Measurements from ENCODE around the gene ZNF181.

ZNF181 gene

DNA sequence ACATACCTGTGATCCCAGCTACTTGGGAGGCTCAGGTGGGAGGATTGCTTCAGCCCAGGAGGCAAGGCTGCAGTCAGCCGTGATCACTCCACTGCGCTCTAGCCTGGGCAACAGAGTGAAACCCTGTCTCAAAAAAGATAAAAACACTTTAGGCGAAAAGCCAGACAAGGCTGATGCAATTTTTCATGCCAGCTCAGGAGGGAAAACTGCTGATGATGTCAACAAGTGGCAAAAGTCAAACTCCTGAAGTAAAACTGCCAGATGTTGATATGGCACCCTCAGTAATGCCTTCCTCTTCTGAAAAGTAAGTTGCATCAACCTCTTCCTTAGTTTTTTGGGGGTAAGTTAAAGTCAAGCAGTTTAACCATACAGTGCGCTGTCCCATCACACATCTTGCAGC, 23.4 kb downstream of the ZNF181 start:
- Histone ChIP-seq H3K9ac (ENCODE audit: low read length in 2 of 2) (no peak overlapping the region), H3K4me3 (ENCODE audit: low read length in 2 of 2) (no peak overlapping the region), H3K36me3 (ENCODE audit: control insufficient read depth in 2 of 2, insufficient read depth in 2 of 2, low read length in 2 of 2) (peaks cover 26 to 27% of the 10 kb centered on the region in 2 donors), H3K27ac (ENCODE audit: low read length) (no peak overlapping the region), H3K4me1 (ENCODE audit: control insufficient read depth, insufficient read depth, low read length) (no peaks in the 10 kb centered on the region), H3K9me3 (ENCODE audit: control insufficient read depth in 2 of 2, low read length in 2 of 2) (peaks cover 49 to 53% of the 10 kb centered on the region in 2 donors), H3K27me3 (ENCODE audit: control insufficient read depth in 1 of 2, insufficient read depth in 2 of 2, low read length in 2 of 2) (no peaks in the 10 kb centered on the region)

DNA sequence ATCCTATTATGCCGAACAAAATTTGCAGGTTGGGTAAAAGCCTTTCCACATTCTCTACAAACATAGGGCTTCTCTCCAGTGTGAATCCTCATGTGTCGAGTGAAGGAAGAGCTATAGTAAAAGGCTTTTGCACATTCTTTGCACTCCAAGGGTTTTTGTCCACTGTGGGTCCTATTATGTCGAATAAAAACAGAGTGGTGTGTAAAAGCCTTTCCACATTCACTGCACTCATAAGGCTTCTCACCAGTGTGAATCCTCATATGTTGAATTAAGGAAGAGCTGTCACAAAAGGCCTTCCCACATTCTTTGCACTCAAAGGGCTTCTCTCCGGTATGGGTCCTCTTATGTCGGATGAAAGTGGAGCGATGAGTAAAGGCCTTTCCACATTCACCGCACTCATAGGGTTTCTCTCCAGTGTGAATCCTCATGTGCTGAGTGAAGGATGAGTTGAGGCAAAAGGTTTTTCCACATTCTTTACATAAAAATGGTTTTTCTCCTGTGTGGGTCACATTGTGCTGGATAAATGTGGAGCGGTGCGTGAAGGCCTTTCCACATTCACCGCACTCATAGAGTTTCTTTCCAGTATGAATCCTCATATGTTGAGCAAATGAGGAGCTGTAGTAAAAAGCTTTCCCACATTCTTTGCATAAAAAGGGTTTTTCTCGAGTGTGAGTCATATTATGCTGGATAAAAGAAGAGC, 25.3 kb downstream of the ZNF181 start:
- Histone ChIP-seq H3K9ac (ENCODE audit: low read length in 2 of 2) (no peak overlapping the region), H3K36me3 (ENCODE audit: control insufficient read depth in 2 of 2, insufficient read depth in 2 of 2, low read length in 2 of 2) (peaks cover 29 to 32% of the 10 kb centered on the region in 2 donors), H3K9me3 (ENCODE audit: control insufficient read depth in 2 of 2, low read length in 2 of 2) (peaks cover 45 to 50% of the 10 kb centered on the region in 2 donors), H3K4me1 (ENCODE audit: control insufficient read depth, insufficient read depth, low read length) (no peaks in the 10 kb centered on the region), H3K27me3 (ENCODE audit: control insufficient read depth in 1 of 2, insufficient read depth in 2 of 2, low read length in 2 of 2) (no peaks in the 10 kb centered on the region), H3K4me3 (ENCODE audit: low read length in 2 of 2) (peak overlapping the region in 1 of 2 donors; percentile 41), H3K27ac (ENCODE audit: low read length) (no peak overlapping the region)

DNA sequence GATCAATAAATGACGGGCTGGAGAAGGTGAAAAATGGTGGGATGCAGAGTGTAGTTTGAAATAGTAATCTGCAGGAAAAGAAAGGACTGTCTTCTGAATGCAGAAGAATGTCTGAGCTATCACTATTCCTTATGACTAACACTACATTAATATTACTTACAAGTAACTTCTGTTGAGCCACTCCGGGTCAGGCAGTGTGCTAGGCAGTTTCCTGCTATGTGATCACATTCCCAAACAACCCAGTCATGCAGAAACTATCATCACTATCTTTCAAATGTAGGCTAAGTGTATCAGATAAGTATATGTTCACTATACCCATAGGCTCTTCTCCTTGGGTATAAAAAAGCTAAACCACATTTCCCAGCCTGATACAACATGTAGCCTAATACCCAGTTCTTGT, 32.3 kb downstream of the ZNF181 start:
- H3K36me3 ChIP-seq (ENCODE audit: control insufficient read depth in 2 of 2, insufficient read depth in 2 of 2, low read length in 2 of 2), result peaks cover 40 to 48% of the 10 kb centered on the region in 2 donors
- peaks cover under 1% of the 10 kb centered on the region for H3K4me1 ChIP-seq (ENCODE audit: control insufficient read depth, insufficient read depth, low read length)
- H3K9me3 ChIP-seq (ENCODE audit: control insufficient read depth in 2 of 2, low read length in 2 of 2), result peaks cover 5 to 6% of the 10 kb centered on the region in 2 donors
- H3K9ac ChIP-seq (ENCODE audit: low read length in 2 of 2), result no peak overlapping the region
- H3K27ac ChIP-seq (ENCODE audit: low read length), result no peak overlapping the region
- no peak overlapping the region for H3K4me3 ChIP-seq (ENCODE audit: low read length in 2 of 2)
- no peaks in the 10 kb centered on the region for H3K27me3 ChIP-seq (ENCODE audit: control insufficient read depth in 1 of 2, insufficient read depth in 2 of 2, low read length in 2 of 2)

DNA sequence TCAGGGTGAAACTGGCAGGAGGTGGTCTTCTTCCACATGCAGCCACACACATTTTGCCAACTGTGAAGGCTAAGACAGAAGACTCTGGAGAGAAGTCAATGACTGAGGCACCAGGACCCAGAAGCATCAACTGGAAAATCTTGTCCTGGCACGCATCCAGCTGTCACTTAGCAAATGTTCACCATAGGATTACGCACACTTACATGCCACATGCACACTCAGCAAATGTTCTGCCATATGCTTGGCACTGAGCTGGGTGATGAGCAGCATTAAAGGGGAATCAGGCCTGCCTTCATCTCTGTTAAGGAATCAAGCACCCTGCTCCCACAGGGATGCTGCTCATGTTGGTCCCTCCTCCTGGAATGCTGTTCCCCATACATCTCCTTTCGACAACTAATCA, 33.9 kb downstream of the ZNF181 start:
- Histone ChIP-seq H3K4me3 (ENCODE audit: low read length in 2 of 2) (no peak overlapping the region), H3K27ac (ENCODE audit: low read length) (no peak overlapping the region), H3K36me3 (ENCODE audit: control insufficient read depth in 2 of 2, insufficient read depth in 2 of 2, low read length in 2 of 2) (peaks cover 38 to 48% of the 10 kb centered on the region in 2 donors), H3K27me3 (ENCODE audit: control insufficient read depth in 1 of 2, insufficient read depth in 2 of 2, low read length in 2 of 2) (no peaks in the 10 kb centered on the region), H3K9ac (ENCODE audit: low read length in 2 of 2) (no peak overlapping the region), H3K4me1 (ENCODE audit: control insufficient read depth, insufficient read depth, low read length) (peaks cover 11% of the 10 kb centered on the region), H3K9me3 (ENCODE audit: control insufficient read depth in 2 of 2, low read length in 2 of 2) (peaks cover 0 to 6% of the 10 kb centered on the region in 2 donors)

DNA sequence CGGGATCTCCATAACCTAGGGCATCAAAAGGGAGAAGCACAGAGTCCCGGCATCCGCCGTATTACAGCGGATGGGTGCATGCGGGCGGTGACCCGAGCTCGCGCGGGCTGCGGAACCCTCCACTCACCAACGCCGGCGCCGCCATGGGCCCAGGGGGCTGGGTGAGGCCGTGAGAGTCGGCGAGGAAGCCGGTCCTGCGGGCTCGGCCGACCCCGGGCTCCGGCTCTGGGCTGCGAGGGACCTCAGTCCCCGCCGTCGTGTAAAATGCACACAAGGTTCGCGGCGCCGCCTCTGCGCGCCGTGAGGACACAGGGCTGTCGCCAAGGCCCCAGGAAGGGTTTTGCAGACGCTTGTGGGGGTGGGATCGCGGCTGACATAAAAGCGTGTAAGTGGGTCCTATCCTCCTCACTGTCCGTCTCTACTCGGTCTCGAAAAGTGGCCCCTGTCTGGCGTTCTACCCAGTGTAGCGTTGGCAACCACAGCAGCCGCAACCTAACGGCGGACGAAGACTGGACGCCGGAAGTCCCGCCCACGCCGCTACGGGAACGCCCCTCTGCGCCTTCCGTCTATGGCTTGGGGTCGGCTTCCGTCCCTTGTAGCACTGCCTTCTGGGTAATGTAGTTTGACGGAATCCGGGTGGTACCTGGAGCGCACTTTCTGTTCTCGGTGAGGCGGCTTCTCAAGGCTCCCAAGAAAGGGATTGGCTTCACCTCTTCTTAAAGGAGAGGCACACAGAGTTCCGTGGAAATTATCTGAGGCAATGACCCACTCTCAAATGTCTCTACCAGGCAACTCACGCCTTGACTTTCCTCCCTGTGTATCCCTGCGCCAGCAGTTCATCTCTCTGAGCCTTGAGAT, 38.9 kb downstream of the ZNF181 start, which contains the start of gene ZNF599:
ZNF599 (minus strand) TSS at position 519 of the 858 bp plus-strand sequence; CDS start at position 145, 374 bp downstream.
- Histone ChIP-seq H3K9ac (ENCODE audit: low read length in 2 of 2) (peak within 1 kb of the TSS; percentile 82 to 88), H3K36me3 (ENCODE audit: control insufficient read depth in 2 of 2, insufficient read depth in 2 of 2, low read length in 2 of 2) (peaks cover 12 to 13% of the 10 kb centered on the region in 2 donors), H3K9me3 (ENCODE audit: control insufficient read depth in 2 of 2, low read length in 2 of 2) (peaks cover 0 to 3% of the 10 kb centered on the region in 2 donors), H3K27me3 (ENCODE audit: control insufficient read depth in 1 of 2, insufficient read depth in 2 of 2, low read length in 2 of 2) (no peaks in the 10 kb centered on the region), H3K4me1 (ENCODE audit: control insufficient read depth, insufficient read depth, low read length) (peaks cover 11% of the 10 kb centered on the region), H3K27ac (ENCODE audit: low read length) (peak within 1 kb of the TSS; percentile 73), H3K4me3 (ENCODE audit: low read length in 2 of 2) (peak within 1 kb of the TSS; percentile 94 to 95)

DNA sequence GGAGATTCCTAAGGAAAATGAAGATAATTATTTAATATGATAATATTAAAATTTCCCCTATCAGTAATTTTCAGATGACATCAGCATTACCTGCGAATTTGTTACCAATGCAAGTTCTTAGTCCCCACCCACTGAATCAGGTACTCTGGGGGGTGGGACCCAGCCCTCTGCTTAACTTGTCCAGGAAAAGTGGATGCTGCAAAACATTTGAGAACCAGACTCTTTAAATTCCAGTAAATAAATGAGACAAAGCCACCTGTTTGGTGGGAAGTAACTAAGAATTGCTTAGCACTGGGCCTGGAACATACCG, 39.5 kb downstream of the ZNF181 start:
- H3K36me3 ChIP-seq (ENCODE audit: control insufficient read depth in 2 of 2, insufficient read depth in 2 of 2, low read length in 2 of 2), result peaks cover 7 to 9% of the 10 kb centered on the region in 2 donors
- peaks cover 0 to 3% of the 10 kb centered on the region in 2 donors for H3K9me3 ChIP-seq (ENCODE audit: control insufficient read depth in 2 of 2, low read length in 2 of 2)
- H3K4me1 ChIP-seq (ENCODE audit: control insufficient read depth, insufficient read depth, low read length), result peaks cover 11% of the 10 kb centered on the region
- peak overlapping the region; percentile 94 to 95 for H3K4me3 ChIP-seq (ENCODE audit: low read length in 2 of 2)
- H3K27me3 ChIP-seq (ENCODE audit: control insufficient read depth in 1 of 2, insufficient read depth in 2 of 2, low read length in 2 of 2), result no peaks in the 10 kb centered on the region
- no peak overlapping the region for H3K27ac ChIP-seq (ENCODE audit: low read length)
- no peak overlapping the region for H3K9ac ChIP-seq (ENCODE audit: low read length in 2 of 2)

DNA sequence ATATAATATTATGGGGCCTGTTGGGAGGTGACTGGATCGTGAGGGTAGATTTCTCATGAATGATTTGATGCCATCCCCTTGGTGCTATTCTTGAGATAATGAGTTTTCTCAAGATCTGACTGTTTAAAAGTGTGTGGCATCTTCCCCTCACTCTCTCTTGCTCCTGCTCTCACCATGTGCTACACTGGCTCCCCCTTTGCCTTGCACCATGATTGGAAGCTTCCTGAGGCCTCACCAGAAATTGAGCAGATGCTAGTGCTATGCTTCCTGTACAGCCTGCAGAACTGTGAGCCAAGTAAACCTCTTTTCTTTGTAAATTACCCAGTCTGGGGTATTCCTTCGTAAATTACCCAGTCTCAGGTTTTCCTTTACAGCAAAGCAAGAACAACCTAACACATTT, 40.8 kb downstream of the ZNF181 start:
- Histone ChIP-seq H3K9ac (ENCODE audit: low read length in 2 of 2) (no peak overlapping the region), H3K27ac (ENCODE audit: low read length) (no peak overlapping the region), H3K9me3 (ENCODE audit: control insufficient read depth in 2 of 2, low read length in 2 of 2) (peaks cover 0 to 3% of the 10 kb centered on the region in 2 donors), H3K36me3 (ENCODE audit: control insufficient read depth in 2 of 2, insufficient read depth in 2 of 2, low read length in 2 of 2) (peaks cover 0 to 2% of the 10 kb centered on the region in 2 donors), H3K4me3 (ENCODE audit: low read length in 2 of 2) (no peak overlapping the region), H3K4me1 (ENCODE audit: control insufficient read depth, insufficient read depth, low read length) (peaks cover 11% of the 10 kb centered on the region), H3K27me3 (ENCODE audit: control insufficient read depth in 1 of 2, insufficient read depth in 2 of 2, low read length in 2 of 2) (no peaks in the 10 kb centered on the region)

DNA sequence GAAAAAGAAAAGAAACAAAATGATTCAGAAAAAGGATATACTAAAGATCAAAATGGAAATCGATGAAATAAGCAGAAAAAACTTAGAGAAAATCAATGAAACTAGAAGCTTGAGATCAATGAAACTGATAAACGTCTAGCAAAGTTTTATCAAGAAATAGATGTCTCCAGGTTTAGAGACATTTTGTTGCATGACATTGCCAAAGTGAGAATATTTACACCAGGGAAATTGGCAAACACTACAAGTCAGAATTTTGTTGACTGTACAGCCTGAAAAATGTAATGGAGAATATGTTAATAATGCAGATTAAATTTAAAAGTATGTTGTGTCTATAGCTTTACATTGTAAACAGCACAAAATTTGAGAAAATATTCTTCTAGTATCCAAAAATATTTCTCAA, 44.3 kb downstream of the ZNF181 start:
- H3K4me1 ChIP-seq (ENCODE audit: control insufficient read depth, insufficient read depth, low read length), result no peaks in the 10 kb centered on the region
- no peak overlapping the region for H3K4me3 ChIP-seq (ENCODE audit: low read length in 2 of 2)
- H3K27me3 ChIP-seq (ENCODE audit: control insufficient read depth in 1 of 2, insufficient read depth in 2 of 2, low read length in 2 of 2), result no peaks in the 10 kb centered on the region
- H3K27ac ChIP-seq (ENCODE audit: low read length), result no peak overlapping the region
- H3K9me3 ChIP-seq (ENCODE audit: control insufficient read depth in 2 of 2, low read length in 2 of 2), result peaks cover 0 to 3% of the 10 kb centered on the region in 2 donors
- no peak overlapping the region for H3K9ac ChIP-seq (ENCODE audit: low read length in 2 of 2)
- no peaks in the 10 kb centered on the region for H3K36me3 ChIP-seq (ENCODE audit: control insufficient read depth in 2 of 2, insufficient read depth in 2 of 2, low read length in 2 of 2)

DNA sequence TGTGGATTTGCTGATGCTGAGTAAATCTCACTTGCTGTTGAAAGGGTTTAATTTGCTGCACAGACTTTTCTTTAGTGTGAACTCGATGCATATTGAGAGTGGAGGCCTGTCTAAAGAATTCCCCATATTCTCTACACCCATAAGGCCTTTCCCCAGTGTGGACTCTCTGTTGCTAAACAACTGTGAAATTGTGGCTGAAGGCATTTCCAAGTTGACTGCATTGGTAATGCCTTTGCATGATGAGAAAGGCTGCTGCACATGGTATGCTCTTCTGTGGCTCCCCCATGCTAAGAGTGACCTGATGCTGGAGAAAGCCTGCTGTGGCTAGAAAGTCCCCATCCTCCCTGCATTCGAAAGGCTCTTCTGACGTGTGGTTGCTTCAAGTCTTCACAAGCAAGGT, 45.6 kb downstream of the ZNF181 start:
- Histone ChIP-seq H3K9ac (ENCODE audit: low read length in 2 of 2) (no peak overlapping the region), H3K4me1 (ENCODE audit: control insufficient read depth, insufficient read depth, low read length) (no peaks in the 10 kb centered on the region), H3K4me3 (ENCODE audit: low read length in 2 of 2) (no peak overlapping the region), H3K9me3 (ENCODE audit: control insufficient read depth in 2 of 2, low read length in 2 of 2) (peaks cover 0 to 3% of the 10 kb centered on the region in 2 donors), H3K27me3 (ENCODE audit: control insufficient read depth in 1 of 2, insufficient read depth in 2 of 2, low read length in 2 of 2) (no peaks in the 10 kb centered on the region), H3K27ac (ENCODE audit: low read length) (no peak overlapping the region), H3K36me3 (ENCODE audit: control insufficient read depth in 2 of 2, insufficient read depth in 2 of 2, low read length in 2 of 2) (no peaks in the 10 kb centered on the region)

DNA sequence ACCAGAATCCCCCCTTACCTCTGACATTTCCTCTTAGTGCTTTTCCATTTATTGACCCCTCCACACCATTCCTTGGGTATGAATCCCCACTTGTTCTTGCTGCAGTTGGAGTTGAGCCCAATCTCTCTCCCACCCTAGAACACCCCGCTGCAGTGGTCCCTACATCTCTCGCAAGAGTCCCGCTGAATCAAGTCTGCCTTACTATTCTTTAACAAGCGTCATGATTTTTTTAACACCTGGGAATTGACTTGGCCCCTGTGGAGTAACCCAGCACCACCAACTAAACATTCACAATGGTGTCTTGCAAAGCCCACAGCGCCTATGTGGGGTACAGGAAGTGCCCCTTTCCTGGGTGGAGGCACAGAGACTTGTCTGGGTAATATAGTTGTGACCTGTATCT, 52.2 kb downstream of the ZNF181 start:
- H3K9me3 ChIP-seq (ENCODE audit: control insufficient read depth in 2 of 2, low read length in 2 of 2), result peaks cover 0 to 2% of the 10 kb centered on the region in 2 donors
- no peak overlapping the region for H3K27ac ChIP-seq (ENCODE audit: low read length)
- no peak overlapping the region for H3K9ac ChIP-seq (ENCODE audit: low read length in 2 of 2)

More for the DNA sequence above, 52.2 kb downstream of the ZNF181 start:
- Histone ChIP-seq H3K4me1 (ENCODE audit: control insufficient read depth, insufficient read depth, low read length) (no peaks in the 10 kb centered on the region), H3K27me3 (ENCODE audit: control insufficient read depth in 1 of 2, insufficient read depth in 2 of 2, low read length in 2 of 2) (no peaks in the 10 kb centered on the region), H3K4me3 (ENCODE audit: low read length in 2 of 2) (no peak overlapping the region), H3K36me3 (ENCODE audit: control insufficient read depth in 2 of 2, insufficient read depth in 2 of 2, low read length in 2 of 2) (no peaks in the 10 kb centered on the region)

All from stomach smooth muscle (tissue), 2 donors.